ENCODE measurements around the gene DCN. TPM values are rescaled to one million over a fixed set of nuclear protein-coding genes. Genes with fewer than 3 reads are reported as not detected.

Gene DCN
- 0.44 TPM in 1 of 2 replicates, not detected in the other for total RNA-seq

DNA sequence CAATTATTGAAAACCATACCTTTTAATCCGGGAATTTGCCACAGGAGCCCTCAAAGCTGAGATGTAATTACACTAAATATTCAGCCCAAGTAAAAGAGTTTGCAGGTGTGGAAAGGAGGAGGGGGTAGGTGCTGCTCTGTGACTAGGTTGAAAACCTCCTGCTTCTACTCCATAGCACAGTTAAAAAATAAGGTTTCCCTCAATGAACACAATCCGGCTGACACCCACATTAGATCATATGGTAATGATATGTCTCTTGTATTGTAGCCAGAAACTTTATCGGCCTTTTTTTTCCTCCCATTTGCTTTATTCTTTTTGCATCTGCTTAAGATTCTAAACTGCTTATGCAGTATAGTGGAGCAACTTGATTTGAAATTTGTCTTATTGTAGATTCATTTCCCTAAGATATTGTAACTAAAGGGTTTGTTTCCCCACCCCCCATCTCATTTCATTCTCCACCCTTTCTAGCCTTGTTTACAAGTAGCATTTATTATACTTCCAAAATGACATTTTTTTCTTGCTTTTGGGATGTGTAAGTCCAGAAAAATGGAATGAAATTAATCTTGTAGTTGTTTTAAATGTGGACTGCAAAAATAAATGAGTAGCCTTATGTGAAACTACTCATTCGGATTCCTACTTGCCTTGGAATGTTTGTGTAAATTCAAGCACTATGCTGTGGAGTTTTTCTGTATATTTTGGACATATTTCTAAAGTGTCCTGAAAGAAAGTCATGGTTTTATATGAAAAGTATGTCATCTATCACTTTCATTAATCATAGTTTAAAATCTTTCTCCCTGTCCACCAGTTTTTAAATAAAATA is at the start of gene DCN:
DCN (minus strand) TSS at position 182 of the 820 bp plus-strand sequence. CDS start 4,265 bp downstream, outside the sequence.

DNA sequence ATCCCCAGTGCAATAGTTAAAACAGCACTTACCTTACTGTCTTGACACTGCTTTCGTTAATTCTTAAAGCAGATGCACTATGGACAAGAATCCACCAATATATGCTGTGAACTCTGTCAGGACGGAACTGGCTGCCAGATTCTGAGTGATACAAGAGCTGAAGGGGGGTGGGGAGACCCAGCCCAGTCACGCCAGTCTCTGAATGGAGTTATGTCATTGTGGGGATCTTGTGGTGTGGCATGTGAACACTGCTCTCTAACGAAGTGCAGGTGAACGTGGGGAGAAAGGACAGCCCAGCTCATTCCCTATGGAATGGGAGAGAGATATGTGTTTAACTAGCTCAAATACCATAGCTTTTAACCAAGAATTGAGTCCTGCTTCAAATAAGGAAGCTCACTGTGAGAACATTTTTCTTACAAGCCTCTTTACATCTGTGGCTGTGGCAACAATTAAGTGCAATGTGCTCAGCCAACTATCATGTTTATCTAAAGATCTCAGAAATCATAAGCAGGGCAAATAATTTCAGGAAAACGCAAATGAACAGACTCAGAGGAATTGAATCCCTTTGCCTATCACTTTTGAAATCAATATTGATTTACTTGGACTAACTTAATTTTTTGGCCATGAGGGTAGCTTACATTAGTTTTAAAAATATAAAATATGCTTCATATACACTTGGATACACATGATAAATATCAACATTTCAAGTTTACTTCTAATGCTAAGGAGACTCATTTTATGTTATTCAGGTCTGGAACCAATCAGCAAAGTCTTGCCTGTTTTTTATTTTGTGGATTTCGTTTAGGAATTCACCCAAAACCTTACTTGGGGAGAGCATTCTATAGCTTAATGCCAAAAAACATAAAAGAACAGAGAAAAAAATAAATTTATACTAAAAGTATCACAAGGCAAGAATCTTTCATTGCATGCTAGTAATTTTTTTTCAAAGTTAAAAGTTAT is 71.0 kb downstream of the DCN start, which contains the start of gene LUM:
LUM (minus strand) TSS at position 129 of the 960 bp plus-strand sequence. CDS start 2,515 bp downstream, outside the sequence.

Other genes starting within 250 kb of the DCN start
- not detected in 2 replicates for gene CCER1, start 227.6 kb downstream of the DCN start, total RNA-seq
- gene EPYC, start 177.8 kb downstream of the DCN start, total RNA-seq: not detected in 2 replicates
- gene KERA, start 124.8 kb downstream of the DCN start, total RNA-seq: not detected in 2 replicates
- gene LUM, start 71.3 kb downstream of the DCN start, total RNA-seq: not detected in 2 replicates

Measured in mammary microvascular endothelial cell (primary cell).